Measurements from ENCODE around the gene PERCC1. TPM values are rescaled to one million over a fixed set of nuclear protein-coding genes. Genes with fewer than 3 reads are reported as not detected.

PERCC1 gene
- total and polyA plus RNA-seq, 9 of the 15 experiments (the other 6 are each of a cell fraction or from before 2014, with no cell fraction given): not detected

- no peak for TF ChIP-seq MITF (IDR thresholded peaks at IDR 0.05)
- TF ChIP-seq, protein P1, sequence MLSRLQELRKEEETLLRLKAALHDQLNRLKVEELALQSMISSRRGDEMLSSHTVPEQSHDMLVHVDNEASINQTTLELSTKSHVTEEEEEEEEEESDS (CRISPR knock-in tag; IDR thresholded peaks at IDR 0.05): no peak
- peak; percentile 56; the same call in 1 of the 2 replicates for TF ChIP-seq NBN (IDR thresholded peaks at IDR 0.05; ENCODE audit: low read depth)
- peak in 1 of 2 experiments; percentile 31; a peak in 1 of 4 replicates for TF ChIP-seq ARNT (IDR thresholded peaks at IDR 0.05)
- TF ChIP-seq RAD51 (IDR thresholded peaks at IDR 0.05; ENCODE audit: borderline replicate concordance, low read depth): no peak
- no peak for TF ChIP-seq ZNF324 (CRISPR knock-in tag; IDR thresholded peaks at IDR 0.05)
- TF ChIP-seq ILK (tag; IDR thresholded peaks at IDR 0.05; ENCODE audit: borderline replicate concordance, low read depth): no peak
- TF ChIP-seq ZNF57 (CRISPR knock-in tag; IDR thresholded peaks at IDR 0.05): no peak
- TF ChIP-seq TEAD4 (IDR thresholded peaks at IDR 0.05; ENCODE audit: low read length): peak; percentile 68
- TF ChIP-seq TEAD4 (CRISPR knock-in tag; IDR thresholded peaks at IDR 0.05; ENCODE audit: borderline replicate concordance): no peak
- TF ChIP-seq, protein P2, sequence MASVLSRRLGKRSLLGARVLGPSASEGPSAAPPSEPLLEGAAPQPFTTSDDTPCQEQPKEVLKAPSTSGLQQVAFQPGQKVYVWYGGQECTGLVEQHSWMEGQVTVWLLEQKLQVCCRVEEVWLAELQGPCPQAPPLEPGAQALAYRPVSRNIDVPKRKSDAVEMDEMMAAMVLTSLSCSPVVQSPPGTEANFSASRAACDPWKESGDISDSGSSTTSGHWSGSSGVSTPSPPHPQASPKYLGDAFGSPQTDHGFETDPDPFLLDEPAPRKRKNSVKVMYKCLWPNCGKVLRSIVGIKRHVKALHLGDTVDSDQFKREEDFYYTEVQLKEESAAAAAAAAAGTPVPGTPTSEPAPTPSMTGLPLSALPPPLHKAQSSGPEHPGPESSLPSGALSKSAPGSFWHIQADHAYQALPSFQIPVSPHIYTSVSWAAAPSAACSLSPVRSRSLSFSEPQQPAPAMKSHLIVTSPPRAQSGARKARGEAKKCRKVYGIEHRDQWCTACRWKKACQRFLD (CRISPR knock-in tag; IDR thresholded peaks at IDR 0.05): 0 out of 2 replicates have a peak, but pooled peaks have one; percentile 23
- TF ChIP-seq DPF2 (IDR thresholded peaks at IDR 0.05): peak; percentile 86
- TF ChIP-seq ZNF282 (CRISPR knock-in tag; IDR thresholded peaks at IDR 0.05): no peak
- no peak for TF ChIP-seq MEF2A (IDR thresholded peaks at IDR 0.05; ENCODE audit: control insufficient read depth, low read depth, low read length)
- TF ChIP-seq ZNF239 (CRISPR knock-in tag; IDR thresholded peaks at IDR 0.05): no peak
- TF ChIP-seq POLR2H (tag; IDR thresholded peaks at IDR 0.05; ENCODE audit: low read depth): no peak
- TF ChIP-seq ZNF586 (CRISPR knock-in tag; conservative IDR thresholded peaks at IDR 0.05): no peak
- TF ChIP-seq FOXK2 (conservative IDR thresholded peaks at IDR 0.05 in 1 of 2, IDR thresholded peaks at IDR 0.05 in 1 of 2; ENCODE audit: low read depth in 2 of 2): 0 out of 4 replicates have a peak, but pooled peaks of 1 of the 2 experiments have one; percentile 22
- TF ChIP-seq CBFA2T2 (conservative IDR thresholded peaks at IDR 0.05): peak; percentile 74
- TF ChIP-seq NFYB (IDR thresholded peaks at IDR 0.05; ENCODE audit: extremely low read depth, insufficient read length): no peak
- no peak for TF ChIP-seq RHOXF2B (CRISPR knock-in tag; conservative IDR thresholded peaks at IDR 0.05)
- TF ChIP-seq KDM5B (IDR thresholded peaks at IDR 0.05; ENCODE audit: insufficient replicate concordance, low read depth, low read length): no peak
- TF ChIP-seq DACH1 (IDR thresholded peaks at IDR 0.05; ENCODE audit: partially characterized antibody): peak; percentile 41
- TF ChIP-seq CBFA2T3 (IDR thresholded peaks at IDR 0.05): peak; percentile 89
- no peak for TF ChIP-seq BRF2 (IDR thresholded peaks at IDR 0.05; ENCODE audit: borderline replicate concordance, insufficient read depth, insufficient read length)
- TF ChIP-seq, protein P3, sequence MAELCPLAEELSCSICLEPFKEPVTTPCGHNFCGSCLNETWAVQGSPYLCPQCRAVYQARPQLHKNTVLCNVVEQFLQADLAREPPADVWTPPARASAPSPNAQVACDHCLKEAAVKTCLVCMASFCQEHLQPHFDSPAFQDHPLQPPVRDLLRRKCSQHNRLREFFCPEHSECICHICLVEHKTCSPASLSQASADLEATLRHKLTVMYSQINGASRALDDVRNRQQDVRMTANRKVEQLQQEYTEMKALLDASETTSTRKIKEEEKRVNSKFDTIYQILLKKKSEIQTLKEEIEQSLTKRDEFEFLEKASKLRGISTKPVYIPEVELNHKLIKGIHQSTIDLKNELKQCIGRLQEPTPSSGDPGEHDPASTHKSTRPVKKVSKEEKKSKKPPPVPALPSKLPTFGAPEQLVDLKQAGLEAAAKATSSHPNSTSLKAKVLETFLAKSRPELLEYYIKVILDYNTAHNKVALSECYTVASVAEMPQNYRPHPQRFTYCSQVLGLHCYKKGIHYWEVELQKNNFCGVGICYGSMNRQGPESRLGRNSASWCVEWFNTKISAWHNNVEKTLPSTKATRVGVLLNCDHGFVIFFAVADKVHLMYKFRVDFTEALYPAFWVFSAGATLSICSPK (IDR thresholded peaks at IDR 0.05; ENCODE audit: borderline replicate concordance): 0 out of 2 replicates have a peak, but pooled peaks have one; percentile 69
Measured at GRCh38 chr16:1472974-1473373, 42.1 kb downstream of the PERCC1 start (continued).

Measured in K562 (cell line).